Upper lobe of left lung (tissue), 6 donors: Measurements from ENCODE around the gene RGS8. TPM values are rescaled to one million over a fixed set of nuclear protein-coding genes. Genes with fewer than 3 reads are reported as not detected.

ENCODE experiments used
- ATAC-seq, 2 donors: fragments of 200-7000 bp; cut with Tn5 transposase; one replicate each; pipeline ENCODE4 v1.9.1; 2022; ENCODE audit warnings: mild to moderate bottlenecking in 2 of 2, moderate library complexity in 2 of 2; ENCODE audit not compliant: low FRiP score in 2 of 2
- DNase-seq, 2 donors: peaks; one replicate each; pipeline ENCODE4 v3.0.0-alpha.2; 2019 to 2020
- H3K27ac ChIP-seq, 4 donors: fragments of 200-600 bp; sonication (generic); one replicate each; pipeline ENCODE4 v1.5.1; 2016 to 2019
- H3K27me3 ChIP-seq, 4 donors: fragments of 200-600 bp; sonication (generic); one replicate each; pipeline ENCODE4 v1.5.1; 2017 to 2019
- H3K36me3 ChIP-seq, 4 donors: fragments of 200-600 bp; sonication (generic); one replicate each; pipeline ENCODE4 v1.5.1; 2016 to 2019
- H3K4me1 ChIP-seq, 4 donors: fragments of 200-600 bp; sonication (generic); one replicate each; pipeline ENCODE4 v1.5.1; 2018 to 2019
- H3K4me3 ChIP-seq, 4 donors: fragments of 200-600 bp; sonication (generic); one replicate each; pipeline ENCODE4 v1.5.1; 2017 to 2019; ENCODE audit warnings: mild to moderate bottlenecking in 2 of 4, moderate library complexity in 1 of 4
- H3K9me3 ChIP-seq, 4 donors: fragments of 200-600 bp; sonication (generic); one replicate each; pipeline ENCODE4 v1.5.1; 2018 to 2019
- EP300 ChIP-seq, 4 donors: sonication (generic); formaldehyde crosslinking; IDR thresholded peaks; one replicate each; pipeline ENCODE4 v1.5.1; 2017; ENCODE audit warnings: antibody characterized with exemption in 4 of 4, control low read depth in 2 of 4
- POLR2A ChIP-seq, 4 donors: fragments of 450-650 bp; IDR thresholded peaks; one replicate each; pipeline ENCODE4 v1.5.1; 2016 to 2017; ENCODE audit warnings: antibody characterized with exemption in 4 of 4, mild to moderate bottlenecking in 2 of 4
- POLR2AphosphoS5 ChIP-seq, 2 donors: sonication (generic); formaldehyde crosslinking; IDR thresholded peaks; one replicate each; pipeline ENCODE4 v1.5.1; 2017; ENCODE audit warnings: antibody characterized with exemption in 2 of 2
- WGBS, 2 donors: methylation state at CpG; one replicate each; pipeline ENCODE4 v1.1.5; 2017 to 2018; 5-methylcytosine and 5-hydroxymethylcytosine counted together
- total RNA-seq, 6 donors: library from RNA; depleted of rRNA in 4 of 6; stranded (reverse); fragments of >200 nt in 4 of 6; gene quantifications; one replicate each; pipeline versions ENCODE4 v1.1.0 to v1.2.1, GENCODE V29; 2016 to 2021
- TF ChIP-seq, protein P1 (sequence below), 6 experiments: fragments of 450-650 bp in 4 of 6; fragments of 200-600 bp in 2 of 6; sonication (generic) in 2 of 6; IDR thresholded peaks; one replicate each; pipeline ENCODE4 v1.5.1; 2016 to 2019; ENCODE audit warnings: antibody characterized with exemption in 6 of 6
- donor health status: DM: no; HTN: no; CAD: no; lungs with moderate emphysema.
- donor health status: DM: no; HTN: yes; CAD: no; lungs with severe emphysema.

Gene RGS8
- total RNA-seq, 6 donors from 2014 or later, result 0.20 TPM; not detected in 5

DNA sequence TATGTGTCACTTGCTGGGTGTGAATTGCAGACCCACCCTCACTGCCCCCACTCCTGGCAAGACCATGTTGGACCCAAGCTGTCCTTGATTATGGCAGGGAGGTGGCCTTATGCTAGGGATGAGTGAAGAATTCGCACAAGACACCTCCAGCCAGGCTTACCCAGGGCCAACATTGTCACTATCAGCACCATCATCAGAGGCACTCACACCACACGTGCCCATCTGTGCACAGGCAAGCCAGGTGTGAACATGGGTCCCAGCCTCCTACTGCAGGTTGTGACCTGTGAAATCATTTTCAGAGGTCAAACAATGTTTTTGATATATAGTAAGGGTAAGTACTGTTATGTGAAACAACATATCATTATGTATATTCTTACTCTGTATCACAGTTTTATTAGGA, 20.3 kb upstream of the RGS8 start:
- Histone ChIP-seq H3K9me3 (no peaks in the 10 kb centered on the region), H3K4me1 (no peaks in the 10 kb centered on the region), H3K27ac (no peak overlapping the region), H3K36me3 (no peaks in the 10 kb centered on the region), H3K27me3 (no peaks in the 10 kb centered on the region), H3K4me3 (no peak overlapping the region)
- ATAC-seq, result no peak
- DNase-seq, result no peak
- TF ChIP-seq, protein P1, sequence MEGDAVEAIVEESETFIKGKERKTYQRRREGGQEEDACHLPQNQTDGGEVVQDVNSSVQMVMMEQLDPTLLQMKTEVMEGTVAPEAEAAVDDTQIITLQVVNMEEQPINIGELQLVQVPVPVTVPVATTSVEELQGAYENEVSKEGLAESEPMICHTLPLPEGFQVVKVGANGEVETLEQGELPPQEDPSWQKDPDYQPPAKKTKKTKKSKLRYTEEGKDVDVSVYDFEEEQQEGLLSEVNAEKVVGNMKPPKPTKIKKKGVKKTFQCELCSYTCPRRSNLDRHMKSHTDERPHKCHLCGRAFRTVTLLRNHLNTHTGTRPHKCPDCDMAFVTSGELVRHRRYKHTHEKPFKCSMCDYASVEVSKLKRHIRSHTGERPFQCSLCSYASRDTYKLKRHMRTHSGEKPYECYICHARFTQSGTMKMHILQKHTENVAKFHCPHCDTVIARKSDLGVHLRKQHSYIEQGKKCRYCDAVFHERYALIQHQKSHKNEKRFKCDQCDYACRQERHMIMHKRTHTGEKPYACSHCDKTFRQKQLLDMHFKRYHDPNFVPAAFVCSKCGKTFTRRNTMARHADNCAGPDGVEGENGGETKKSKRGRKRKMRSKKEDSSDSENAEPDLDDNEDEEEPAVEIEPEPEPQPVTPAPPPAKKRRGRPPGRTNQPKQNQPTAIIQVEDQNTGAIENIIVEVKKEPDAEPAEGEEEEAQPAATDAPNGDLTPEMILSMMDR (IDR thresholded peaks at IDR 0.05), result no peak
- TF ChIP-seq POLR2AphosphoS5 (IDR thresholded peaks at IDR 0.05) (no peak), EP300 (IDR thresholded peaks at IDR 0.05) (no peak)
- 88 to 100% methylated on average over 2 of the region's 2 CpGs for WGBS, 2 donors

DNA sequence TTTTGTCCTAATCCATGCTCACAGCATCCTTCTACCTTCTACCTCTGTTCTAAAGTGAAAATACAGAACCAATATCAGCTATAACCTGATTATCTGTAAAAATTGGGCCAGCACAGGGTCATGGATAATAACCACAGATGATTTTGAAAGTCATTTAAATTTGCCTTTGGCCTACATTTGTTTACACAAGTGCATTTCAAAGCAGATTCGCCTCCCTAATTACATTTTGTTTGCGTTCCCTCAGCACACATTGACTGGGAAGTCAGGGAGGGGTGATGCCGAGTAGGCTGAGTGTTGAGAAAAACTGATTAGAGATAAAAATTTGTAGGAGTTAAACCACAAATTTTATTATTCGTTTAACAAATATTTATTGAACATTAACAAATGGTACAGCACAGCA, 19.2 kb upstream of the RGS8 start:
- H3K4me3 ChIP-seq, result no peak overlapping the region
- H3K9me3 ChIP-seq, result no peaks in the 10 kb centered on the region
- H3K4me1 ChIP-seq, result no peaks in the 10 kb centered on the region
- WGBS, 2 donors, result 48 to 56% methylated on average over 4 of the region's 4 CpGs
- H3K27ac ChIP-seq, result no peak overlapping the region
- no peak for TF ChIP-seq EP300 (IDR thresholded peaks at IDR 0.05)
- no peak for TF ChIP-seq POLR2AphosphoS5 (IDR thresholded peaks at IDR 0.05)
- TF ChIP-seq, protein P1 (IDR thresholded peaks at IDR 0.05), result no peak
- no peak for TF ChIP-seq POLR2A (IDR thresholded peaks at IDR 0.05)
- no peaks in the 10 kb centered on the region for H3K27me3 ChIP-seq
- DNase-seq (no peak), ATAC-seq (no peak)
- H3K36me3 ChIP-seq, result no peaks in the 10 kb centered on the region

DNA sequence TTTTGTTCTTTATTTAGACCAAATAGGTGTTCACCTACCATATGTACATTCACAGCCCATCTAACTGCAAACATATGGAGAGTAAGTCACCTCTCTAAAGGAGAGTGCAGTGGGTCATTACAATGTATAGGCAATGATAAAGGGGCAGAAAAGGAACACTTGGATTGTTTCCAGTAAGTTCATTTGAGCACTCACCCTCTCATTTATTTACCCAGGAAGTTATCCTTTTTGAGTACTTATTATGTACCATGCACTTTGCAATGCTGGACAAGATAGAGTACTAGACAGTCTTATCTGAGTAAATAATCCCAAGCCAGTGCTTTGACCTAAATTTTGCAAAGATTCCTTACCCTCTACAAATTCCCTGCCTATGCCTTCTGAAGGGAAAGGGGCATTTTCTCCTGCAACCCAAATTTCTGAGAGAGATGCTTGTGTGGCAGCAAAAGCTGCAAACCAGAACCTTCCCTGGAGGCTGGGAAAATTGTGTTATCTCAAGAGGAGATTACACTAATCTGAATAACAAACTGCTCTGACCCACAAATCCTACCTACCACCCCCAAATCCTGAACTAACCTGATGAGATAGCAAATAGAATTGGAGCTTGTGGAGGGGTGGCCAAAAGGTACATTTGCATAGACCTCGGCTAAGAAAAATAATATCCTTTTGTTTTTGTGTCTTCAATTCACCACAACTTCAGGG, 18.6 kb upstream of the RGS8 start:
- TF ChIP-seq POLR2A (IDR thresholded peaks at IDR 0.05), result no peak
- TF ChIP-seq EP300 (IDR thresholded peaks at IDR 0.05), result no peak
- TF ChIP-seq POLR2AphosphoS5 (IDR thresholded peaks at IDR 0.05), result no peak
- TF ChIP-seq, protein P1 (IDR thresholded peaks at IDR 0.05), result no peak
- Histone ChIP-seq H3K4me3 (no peak overlapping the region), H3K4me1 (no peaks in the 10 kb centered on the region), H3K27ac (no peak overlapping the region), H3K9me3 (no peaks in the 10 kb centered on the region), H3K27me3 (no peaks in the 10 kb centered on the region), H3K36me3 (no peaks in the 10 kb centered on the region)
- DNase-seq, result no peak
- 48 to 53% methylated on average over 1 of the region's 1 CpG for WGBS, 2 donors
- no peak for ATAC-seq

DNA sequence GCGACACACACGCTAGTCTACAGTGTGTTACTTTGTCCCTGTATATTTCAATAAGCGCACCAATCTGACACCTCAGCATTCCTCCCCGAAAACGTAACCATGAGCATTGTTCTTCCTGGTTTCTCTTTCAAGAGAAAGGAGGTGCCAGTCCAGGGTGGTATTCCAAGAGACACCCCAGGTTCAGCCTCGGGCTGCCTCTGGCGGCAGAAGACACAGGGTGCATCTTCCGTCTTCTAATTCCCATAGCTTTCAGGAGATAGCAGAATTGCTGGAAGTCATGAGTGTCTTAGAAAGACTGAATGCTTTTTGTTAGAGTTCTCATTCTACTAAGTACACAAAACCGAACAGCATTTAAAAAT, 15.9 kb upstream of the RGS8 start:
- ATAC-seq, result no peak
- WGBS, 2 donors, result 73 to 78% methylated on average over 9 of the region's 9 CpGs
- Histone ChIP-seq H3K4me3 (peak overlapping the region in 1 of 4 donors; percentile 7), H3K27me3 (no peaks in the 10 kb centered on the region), H3K9me3 (no peaks in the 10 kb centered on the region), H3K36me3 (no peaks in the 10 kb centered on the region), H3K4me1 (no peaks in the 10 kb centered on the region), H3K27ac (no peak overlapping the region)
- TF ChIP-seq, protein P1 (IDR thresholded peaks at IDR 0.05), result no peak
- TF ChIP-seq POLR2A (IDR thresholded peaks at IDR 0.05) (no peak), POLR2AphosphoS5 (IDR thresholded peaks at IDR 0.05) (no peak), EP300 (IDR thresholded peaks at IDR 0.05) (no peak)
- DNase-seq, result no peak
